ENCODE measurements around the gene ATP8B3.

DNA sequence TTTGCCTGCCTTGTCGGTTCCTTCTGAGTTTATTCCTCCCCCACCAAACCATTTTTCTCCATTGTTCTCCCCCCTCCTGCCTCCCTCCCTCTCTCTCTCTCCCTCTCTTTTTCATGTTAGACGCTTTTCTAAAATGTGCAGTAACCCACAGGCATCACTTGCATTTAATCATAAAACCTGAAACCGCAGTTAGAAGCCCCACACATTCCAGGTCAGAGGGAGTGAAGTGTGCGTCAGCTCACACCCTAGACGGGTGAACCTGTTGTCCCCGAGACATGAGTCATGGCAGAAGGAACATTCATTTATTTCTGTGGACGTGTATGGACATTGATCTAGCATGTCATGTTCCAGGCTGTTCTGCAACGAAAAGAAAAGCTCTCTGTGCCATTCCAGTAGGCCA is 38.9 kb downstream of the ATP8B3 start:
- TF ChIP-seq, protein P1, sequence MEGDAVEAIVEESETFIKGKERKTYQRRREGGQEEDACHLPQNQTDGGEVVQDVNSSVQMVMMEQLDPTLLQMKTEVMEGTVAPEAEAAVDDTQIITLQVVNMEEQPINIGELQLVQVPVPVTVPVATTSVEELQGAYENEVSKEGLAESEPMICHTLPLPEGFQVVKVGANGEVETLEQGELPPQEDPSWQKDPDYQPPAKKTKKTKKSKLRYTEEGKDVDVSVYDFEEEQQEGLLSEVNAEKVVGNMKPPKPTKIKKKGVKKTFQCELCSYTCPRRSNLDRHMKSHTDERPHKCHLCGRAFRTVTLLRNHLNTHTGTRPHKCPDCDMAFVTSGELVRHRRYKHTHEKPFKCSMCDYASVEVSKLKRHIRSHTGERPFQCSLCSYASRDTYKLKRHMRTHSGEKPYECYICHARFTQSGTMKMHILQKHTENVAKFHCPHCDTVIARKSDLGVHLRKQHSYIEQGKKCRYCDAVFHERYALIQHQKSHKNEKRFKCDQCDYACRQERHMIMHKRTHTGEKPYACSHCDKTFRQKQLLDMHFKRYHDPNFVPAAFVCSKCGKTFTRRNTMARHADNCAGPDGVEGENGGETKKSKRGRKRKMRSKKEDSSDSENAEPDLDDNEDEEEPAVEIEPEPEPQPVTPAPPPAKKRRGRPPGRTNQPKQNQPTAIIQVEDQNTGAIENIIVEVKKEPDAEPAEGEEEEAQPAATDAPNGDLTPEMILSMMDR (IDR thresholded peaks at IDR 0.05; ENCODE audit: insufficient read depth, low read length, poor library complexity, severe bottlenecking) = no peak
- TF ChIP-seq EZH2phosphoT487 (conservative IDR thresholded peaks at IDR 0.05; ENCODE audit: low read length) = no peak

All from SU-DHL-6 (cell line).